Measurements from ENCODE around the gene EXOC4. TPM values are rescaled to one million over a fixed set of nuclear protein-coding genes. Genes with fewer than 3 reads are reported as not detected.

Gene EXOC4
- total RNA-seq, 1 donor from 2014 or later, result 103 TPM

DNA sequence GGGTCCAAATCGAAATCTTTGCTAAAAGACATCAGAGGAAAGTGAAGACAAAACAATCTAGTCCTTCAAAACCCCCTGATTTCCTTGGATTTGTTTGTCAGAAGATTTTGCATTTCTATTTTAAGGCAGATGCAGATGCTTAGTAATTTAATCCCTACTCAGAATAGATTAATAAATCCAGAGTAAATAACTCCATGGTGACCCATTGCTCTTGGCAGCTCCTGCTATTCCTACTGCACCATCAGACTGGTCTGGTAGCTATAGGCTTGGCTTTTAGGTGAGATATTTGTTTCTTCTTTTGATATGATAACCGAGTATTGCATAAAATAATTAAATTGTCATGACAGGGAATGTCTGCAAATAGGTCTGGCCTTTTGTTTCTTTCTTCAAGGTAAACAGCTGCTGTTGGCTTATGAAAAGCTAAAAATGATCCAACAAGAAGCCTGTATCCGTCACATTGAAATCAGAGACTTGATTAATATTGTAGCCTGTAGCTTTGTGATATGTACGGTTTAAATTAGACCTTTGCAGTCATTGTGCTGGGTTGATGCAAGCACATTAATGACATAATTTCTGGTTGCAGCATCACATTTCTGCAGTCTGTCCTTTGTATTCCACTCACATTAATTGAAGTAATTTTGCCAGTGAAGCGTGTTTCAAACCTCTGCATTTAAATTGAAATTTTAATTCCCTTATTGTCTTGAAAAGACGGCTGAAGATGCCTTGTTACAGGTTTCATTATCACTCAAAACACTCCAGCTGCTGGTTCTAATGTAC, 40.7 kb downstream of the EXOC4 start:
- TF ChIP-seq, protein P1, sequence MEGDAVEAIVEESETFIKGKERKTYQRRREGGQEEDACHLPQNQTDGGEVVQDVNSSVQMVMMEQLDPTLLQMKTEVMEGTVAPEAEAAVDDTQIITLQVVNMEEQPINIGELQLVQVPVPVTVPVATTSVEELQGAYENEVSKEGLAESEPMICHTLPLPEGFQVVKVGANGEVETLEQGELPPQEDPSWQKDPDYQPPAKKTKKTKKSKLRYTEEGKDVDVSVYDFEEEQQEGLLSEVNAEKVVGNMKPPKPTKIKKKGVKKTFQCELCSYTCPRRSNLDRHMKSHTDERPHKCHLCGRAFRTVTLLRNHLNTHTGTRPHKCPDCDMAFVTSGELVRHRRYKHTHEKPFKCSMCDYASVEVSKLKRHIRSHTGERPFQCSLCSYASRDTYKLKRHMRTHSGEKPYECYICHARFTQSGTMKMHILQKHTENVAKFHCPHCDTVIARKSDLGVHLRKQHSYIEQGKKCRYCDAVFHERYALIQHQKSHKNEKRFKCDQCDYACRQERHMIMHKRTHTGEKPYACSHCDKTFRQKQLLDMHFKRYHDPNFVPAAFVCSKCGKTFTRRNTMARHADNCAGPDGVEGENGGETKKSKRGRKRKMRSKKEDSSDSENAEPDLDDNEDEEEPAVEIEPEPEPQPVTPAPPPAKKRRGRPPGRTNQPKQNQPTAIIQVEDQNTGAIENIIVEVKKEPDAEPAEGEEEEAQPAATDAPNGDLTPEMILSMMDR (IDR thresholded peaks at IDR 0.05), result no peak
- ATAC-seq (ENCODE audit: low read depth) (no peak), DNase-seq (no peak)
- intact Hi-C loops (cut with micrococcal nuclease), result no loop called here
- H3K27me3 Mint-ChIP-seq, result no peaks in the 10 kb centered on the region
- no peak overlapping the region for H3K27ac Mint-ChIP-seq
- peaks cover 56% of the 10 kb centered on the region for H3K36me3 Mint-ChIP-seq (ENCODE audit: low read depth)
- H3K4me3 Mint-ChIP-seq, result no peak overlapping the region
- ChIA-PET POLR2A (no interaction called here), CTCF (no interaction called here)
- H3K9me3 Mint-ChIP-seq, result no peaks in the 10 kb centered on the region
- no peaks in the 10 kb centered on the region for H3K4me1 Mint-ChIP-seq

DNA sequence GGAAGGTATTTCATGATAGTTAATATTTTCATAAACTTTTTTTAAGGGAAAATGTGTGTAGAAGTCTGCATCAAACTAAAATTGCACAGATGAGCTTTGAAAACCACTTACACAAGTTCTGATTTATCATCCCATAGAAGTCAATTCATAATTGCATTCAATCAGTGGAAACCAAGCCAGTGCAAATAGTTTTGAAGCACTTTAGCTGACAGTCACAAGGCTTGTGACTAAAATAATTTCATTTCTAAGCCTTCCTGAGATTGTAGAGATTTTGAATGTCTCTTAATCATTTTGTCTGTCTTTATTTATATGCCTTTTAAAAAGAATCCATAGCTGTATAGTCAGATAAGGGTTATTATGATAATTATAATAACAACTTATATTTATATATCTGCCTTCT, 41.4 kb downstream of the EXOC4 start:
- H3K4me1 Mint-ChIP-seq, result no peaks in the 10 kb centered on the region
- no peak overlapping the region for H3K27ac Mint-ChIP-seq
- no peaks in the 10 kb centered on the region for H3K27me3 Mint-ChIP-seq
- no peak overlapping the region for H3K4me3 Mint-ChIP-seq
- H3K36me3 Mint-ChIP-seq (ENCODE audit: low read depth), result peaks cover 49% of the 10 kb centered on the region
- no peak for DNase-seq
- no peak for ATAC-seq (ENCODE audit: low read depth)
- no peaks in the 10 kb centered on the region for H3K9me3 Mint-ChIP-seq
- ChIA-PET CTCF (no interaction called here), POLR2A (no interaction called here)
- intact Hi-C loops (cut with micrococcal nuclease), result no loop called here
- TF ChIP-seq, protein P1 (IDR thresholded peaks at IDR 0.05), result no peak

DNA sequence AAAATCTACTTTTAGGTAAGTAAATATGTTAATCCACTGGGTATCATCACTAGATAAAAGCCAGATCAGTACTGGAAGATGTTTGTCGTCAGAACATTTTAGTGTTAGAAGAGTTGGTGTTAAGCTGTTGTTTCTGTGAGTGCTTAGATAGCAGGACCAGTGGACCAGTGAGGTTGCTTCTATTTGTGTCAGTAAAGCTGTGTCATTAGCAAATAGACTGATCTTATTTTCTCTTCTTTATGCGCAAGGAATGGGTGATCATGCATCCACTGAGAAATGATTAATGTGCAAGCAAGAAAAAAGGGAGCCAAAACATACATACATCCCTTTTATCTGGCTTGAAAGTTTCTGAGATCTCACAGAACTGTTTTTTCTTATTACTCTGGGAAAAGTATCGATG, 42.6 kb downstream of the EXOC4 start:
- H3K4me3 Mint-ChIP-seq, result no peak overlapping the region
- TF ChIP-seq, protein P1 (IDR thresholded peaks at IDR 0.05), result no peak
- H3K27me3 Mint-ChIP-seq, result no peaks in the 10 kb centered on the region
- no peaks in the 10 kb centered on the region for H3K4me1 Mint-ChIP-seq
- ATAC-seq (ENCODE audit: low read depth), result no peak
- ChIA-PET CTCF (no interaction called here), POLR2A (no interaction called here)
- no peak overlapping the region for H3K27ac Mint-ChIP-seq
- intact Hi-C loops (cut with micrococcal nuclease), result no loop called here
- no peaks in the 10 kb centered on the region for H3K9me3 Mint-ChIP-seq
- H3K36me3 Mint-ChIP-seq (ENCODE audit: low read depth), result peaks cover 40% of the 10 kb centered on the region
- no peak for DNase-seq

DNA sequence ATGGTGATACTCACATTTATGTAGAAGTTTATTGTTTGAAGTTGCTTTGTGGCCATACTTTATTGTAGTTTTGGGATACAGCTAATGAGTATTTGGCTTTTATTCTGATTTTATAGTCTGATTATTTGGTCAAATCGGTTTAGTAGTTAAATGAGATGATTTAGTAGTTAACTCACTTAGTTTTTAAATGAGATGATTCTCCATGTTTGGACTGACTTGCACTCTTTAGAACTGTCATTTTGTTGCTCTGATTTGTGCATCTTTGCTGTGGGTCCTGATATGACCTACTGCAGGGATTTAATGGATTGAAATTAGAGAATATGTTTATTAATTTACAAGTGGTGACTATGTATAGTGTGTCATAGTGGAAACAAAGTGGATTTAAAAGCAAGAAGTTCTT, 44.2 kb downstream of the EXOC4 start:
- POLR2A ChIA-PET, result no interaction called here
- Mint-ChIP-seq H3K27me3 (no peaks in the 10 kb centered on the region), H3K4me1 (no peaks in the 10 kb centered on the region), H3K27ac (no peak overlapping the region), H3K4me3 (no peak overlapping the region), H3K9me3 (no peaks in the 10 kb centered on the region), H3K36me3 (ENCODE audit: low read depth) (peaks cover 28% of the 10 kb centered on the region)
- CTCF ChIA-PET, result no interaction called here
- ATAC-seq (ENCODE audit: low read depth) (no peak), DNase-seq (no peak)
- TF ChIP-seq, protein P1 (IDR thresholded peaks at IDR 0.05), result no peak
- intact Hi-C loops (cut with micrococcal nuclease), result no loop called here

DNA sequence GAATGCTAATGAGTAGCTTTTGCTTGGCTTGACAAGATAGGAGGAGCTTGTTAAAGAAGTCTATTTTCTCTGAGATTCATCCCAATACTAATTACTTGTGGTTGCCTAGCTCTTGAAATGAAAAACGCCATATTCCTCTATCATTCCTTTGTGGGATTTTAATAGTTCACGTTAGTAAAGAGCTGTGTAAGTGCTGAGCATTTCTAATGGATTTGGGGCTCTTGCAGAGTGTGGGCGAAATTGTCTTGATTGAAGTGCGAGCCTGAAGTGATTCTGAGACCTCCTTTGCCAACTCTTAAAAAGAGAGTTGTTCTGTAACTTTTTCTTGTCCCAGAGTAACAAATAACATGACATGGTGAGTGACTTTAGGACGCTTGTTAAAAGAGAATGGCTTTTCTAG, 45.2 kb downstream of the EXOC4 start:
- peaks cover 19% of the 10 kb centered on the region for H3K36me3 Mint-ChIP-seq (ENCODE audit: low read depth)
- intact Hi-C loops (cut with micrococcal nuclease), result no loop called here
- TF ChIP-seq, protein P1 (IDR thresholded peaks at IDR 0.05), result no peak
- no peaks in the 10 kb centered on the region for H3K9me3 Mint-ChIP-seq
- H3K27me3 Mint-ChIP-seq, result no peaks in the 10 kb centered on the region
- ChIA-PET CTCF (no interaction called here), POLR2A (no interaction called here)
- no peak overlapping the region for H3K27ac Mint-ChIP-seq
- no peak for ATAC-seq (ENCODE audit: low read depth)
- H3K4me3 Mint-ChIP-seq, result no peak overlapping the region
- H3K4me1 Mint-ChIP-seq, result no peaks in the 10 kb centered on the region
- DNase-seq, result no peak

All from activated B cell treated with CpG ODN at 0.5 μM for 24 hours (primary cell).